SK-N-SH (cell line): Measurements from ENCODE around the gene EVC. TPM values are rescaled to one million over a fixed set of nuclear protein-coding genes. Genes with fewer than 3 reads are reported as not detected.

Source experiments
- CTCF ChIA-PET: fragments of 300-600, 350-600 bp; formaldehyde crosslinking; extraction: SDS; loops from one replicate; lab custom pipeline; 2021; lab: Yijun Ruan, JAX
- POLR2A ChIA-PET: fragments of 350-600 bp; sonication (Branson Sonifier 250); formaldehyde crosslinking; extraction: SDS; loops from one replicate; lab custom pipeline; 2020; ENCODE audit warnings: antibody characterized with exemption, inconsistent platforms; lab: Yijun Ruan, JAX
- DNase-seq: peaks from one replicate; pipeline ENCODE4 v3.0.0; 2012
- H2AFZ ChIP-seq: fragments of 200-600 bp; sonication (generic); 2 replicates; pipeline ENCODE4 v1.8.1; 2016; ENCODE audit warnings: antibody characterized with exemption, mild to moderate bottlenecking, low read depth
- H3F3A ChIP-seq: fragments of 200-600 bp; sonication (generic); replicated peaks from 2 replicates; pipeline ENCODE3; 2016; ENCODE audit warnings: antibody characterized with exemption, mild to moderate bottlenecking; ENCODE audit not compliant: insufficient read depth
- H3K27ac ChIP-seq, 2 experiments: fragments of 200-500 bp in 1 of 2; fragments of 200-600 bp in 1 of 2; sonication (Bioruptor generic) in 1 of 2; sonication (generic), shearing (Covaris generic) in 1 of 2; 2 replicates each; pipeline versions ENCODE4 v1.5.1 to v1.6.1; 2014 to 2016; ENCODE audit warnings: low read depth in 2 of 2, inconsistent platforms in 1 of 2, low read length in 1 of 2, mild to moderate bottlenecking in 1 of 2, mixed read lengths in 1 of 2
- H3K27me3 ChIP-seq: fragments of 200-600 bp; sonication (generic), shearing (Covaris generic); 2 replicates; pipeline ENCODE4 v1.6.1; 2016; ENCODE audit warnings: mixed run types; ENCODE audit not compliant: insufficient read depth
- H3K36me3 ChIP-seq, 2 experiments: fragments of 200-500 bp in 1 of 2; fragments of 200-600 bp in 1 of 2; sonication (Bioruptor generic) in 1 of 2; sonication (generic) in 1 of 2; replicated peaks in 1 of 2; 2 replicates each; pipeline versions ENCODE3 to v1.5.1; 2014 to 2016; ENCODE audit warnings: low read length in 1 of 2, mild to moderate bottlenecking in 1 of 2; ENCODE audit not compliant: insufficient read depth in 2 of 2, control insufficient read depth in 1 of 2
- H3K4me1 ChIP-seq, 2 experiments: fragments of 200-500 bp in 1 of 2; fragments of 200-600 bp in 1 of 2; sonication (Bioruptor generic) in 1 of 2; sonication (generic), shearing (Covaris generic) in 1 of 2; 2 replicates each; pipeline versions ENCODE4 v1.5.1 to v1.6.1; 2014 to 2016; ENCODE audit warnings: low read depth in 1 of 2, low read length in 1 of 2, mixed run types in 1 of 2; ENCODE audit not compliant: insufficient read depth in 2 of 2, control insufficient read depth in 1 of 2
- H3K4me2 ChIP-seq: fragments of 200-600 bp; sonication (generic), shearing (Covaris generic); 2 replicates; pipeline ENCODE4 v1.6.1; 2017; ENCODE audit warnings: mixed run types
- H3K4me3 ChIP-seq, 2 experiments: fragments of 200-500 bp in 1 of 2; fragments of 200-600 bp in 1 of 2; sonication (Bioruptor generic) in 1 of 2; sonication (generic), shearing (Covaris generic) in 1 of 2; 2 replicates each; pipeline versions ENCODE4 v1.5.1 to v1.8.1; 2014 to 2016; ENCODE audit warnings: low read depth in 2 of 2, inconsistent platforms in 1 of 2, low read length in 1 of 2, mild to moderate bottlenecking in 1 of 2, mixed read lengths in 1 of 2, moderate library complexity in 1 of 2
- H3K79me2 ChIP-seq: fragments of 200-600 bp; sonication (generic); 2 replicates; pipeline ENCODE4 v1.8.1; 2017; ENCODE audit warnings: mild to moderate bottlenecking; ENCODE audit not compliant: insufficient read depth
- H3K9ac ChIP-seq: fragments of 200-600 bp; sonication (generic); 2 replicates; pipeline ENCODE4 v1.6.1; 2017; ENCODE audit warnings: mixed run types
- H3K9me2 ChIP-seq: fragments of 200-600 bp; sonication (generic); 2 replicates; pipeline ENCODE4 v1.6.1; 2017; ENCODE audit warnings: mixed run types
- H3K9me3 ChIP-seq: fragments of 200-600 bp; sonication (generic); 2 replicates; pipeline ENCODE4 v1.6.1; 2017; ENCODE audit warnings: mixed run types, mild to moderate bottlenecking, moderate library complexity
- H4K20me1 ChIP-seq: fragments of 200-600 bp; sonication (generic); 2 replicates; pipeline ENCODE4 v1.6.1; 2017; ENCODE audit warnings: mild to moderate bottlenecking, mixed run types; ENCODE audit not compliant: insufficient read depth
- CHD2 ChIP-seq: fragments of 150-350 bp; IDR thresholded peaks from 2 replicates; pipeline ENCODE4 v1.6.1; 2018; ENCODE audit warnings: low read length; ENCODE audit not compliant: partially characterized antibody
- ELF1 ChIP-seq: IDR thresholded peaks from 2 replicates; pipeline ENCODE4 v1.4.0; 2012
- FOXJ3 ChIP-seq: sonication (generic); formaldehyde crosslinking; IDR thresholded peaks from 2 replicates; pipeline ENCODE4 v1.5.1; 2020; ENCODE audit warnings: mild to moderate bottlenecking, missing genetic modification reagents
- JUND ChIP-seq: IDR thresholded peaks from 2 replicates; pipeline ENCODE4 v1.4.0; 2012
- RXRA ChIP-seq: IDR thresholded peaks from 2 replicates; pipeline ENCODE4 v1.4.0; 2012; ENCODE audit warnings: low read depth, mild to moderate bottlenecking, borderline replicate concordance
- SIN3A ChIP-seq: IDR thresholded peaks from 2 replicates; pipeline ENCODE4 v1.6.1; 2012; ENCODE audit warnings: low read depth, mild to moderate bottlenecking, low read length, moderate library complexity, borderline replicate concordance
- TEAD4 ChIP-seq: IDR thresholded peaks from 2 replicates; pipeline ENCODE4 v1.4.0; 2012; ENCODE audit warnings: mild to moderate bottlenecking, borderline replicate concordance; ENCODE audit not compliant: insufficient read depth
- WGBS: methylation state at CpG from one replicate; pipeline ENCODE4 v1.1.6; 2017; ENCODE audit warnings: low lambda C conversion rate; 5-methylcytosine and 5-hydroxymethylcytosine counted together
- polyA plus RNA-seq, 3 experiments: library from polyadenylated mRNA; depleted of rRNA; stranded (reverse); fragments of >200 nt; gene quantifications; 2 replicates each; pipeline ENCODE4 v1.2.3, GENCODE V29; 2012
- TF ChIP-seq, protein P1 (sequence below): IDR thresholded peaks from 2 replicates; pipeline ENCODE4 v1.4.0; 2012; ENCODE audit warnings: low read depth, borderline replicate concordance

The EVC gene
- polyA plus RNA-seq, 1 of the 3 experiments (the other 2 are of a cell fraction) = 3.8 TPM

DNA sequence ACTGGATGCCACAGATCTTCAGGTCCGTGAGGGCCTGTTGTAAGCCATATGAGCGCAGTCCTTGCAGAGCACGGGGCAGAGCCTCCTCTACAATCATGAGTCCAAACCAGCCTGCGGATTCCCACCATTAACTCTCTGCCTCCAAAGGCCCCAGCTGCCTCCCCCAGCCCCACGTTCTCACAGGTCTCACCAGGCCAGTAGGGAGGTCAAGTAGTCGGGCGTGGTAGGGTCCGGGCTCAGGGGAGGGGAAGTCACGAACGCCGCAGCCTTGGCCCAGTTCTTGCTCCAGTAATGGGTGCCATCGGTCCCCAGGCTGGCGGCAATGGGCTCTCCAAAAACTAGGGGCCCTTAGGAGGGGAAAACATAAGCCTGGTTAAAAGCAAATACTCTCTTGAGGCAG is 128.3 kb downstream of the EVC start:
- Histone ChIP-seq H3K27me3 (no peaks in the 10 kb centered on the region), H3K9me2 (no peaks in the 10 kb centered on the region), H2AFZ (no peak overlapping the region), H3K36me3 (no peaks in the 10 kb centered on the region), H3K79me2 (no peaks in the 10 kb centered on the region), H3K4me1 (peaks cover 0 to 3% of the 10 kb centered on the region in 2 experiments; a peak in 1 of 4 replicates), H4K20me1 (no peaks in the 10 kb centered on the region), H3K4me3 (no peak overlapping the region), H3K9me3 (no peaks in the 10 kb centered on the region), H3F3A (no peaks in the 10 kb centered on the region), H3K4me2 (no peak overlapping the region), H3K27ac (no peak overlapping the region; a peak in 1 of 4 replicates), H3K9ac (no peak overlapping the region)
- 84% methylated on average over 12 of the region's 13 CpGs for whole genome bisulfite sequencing
- ChIA-PET POLR2A (no interaction called here), CTCF (interaction anchor here (1.4 kb wide), 1 partner anchor 27 kb away, joined by 3 read pairs; no protein-coding TSS in a partner anchor)
- no peak for DNase-seq
- TF ChIP-seq, protein P1, sequence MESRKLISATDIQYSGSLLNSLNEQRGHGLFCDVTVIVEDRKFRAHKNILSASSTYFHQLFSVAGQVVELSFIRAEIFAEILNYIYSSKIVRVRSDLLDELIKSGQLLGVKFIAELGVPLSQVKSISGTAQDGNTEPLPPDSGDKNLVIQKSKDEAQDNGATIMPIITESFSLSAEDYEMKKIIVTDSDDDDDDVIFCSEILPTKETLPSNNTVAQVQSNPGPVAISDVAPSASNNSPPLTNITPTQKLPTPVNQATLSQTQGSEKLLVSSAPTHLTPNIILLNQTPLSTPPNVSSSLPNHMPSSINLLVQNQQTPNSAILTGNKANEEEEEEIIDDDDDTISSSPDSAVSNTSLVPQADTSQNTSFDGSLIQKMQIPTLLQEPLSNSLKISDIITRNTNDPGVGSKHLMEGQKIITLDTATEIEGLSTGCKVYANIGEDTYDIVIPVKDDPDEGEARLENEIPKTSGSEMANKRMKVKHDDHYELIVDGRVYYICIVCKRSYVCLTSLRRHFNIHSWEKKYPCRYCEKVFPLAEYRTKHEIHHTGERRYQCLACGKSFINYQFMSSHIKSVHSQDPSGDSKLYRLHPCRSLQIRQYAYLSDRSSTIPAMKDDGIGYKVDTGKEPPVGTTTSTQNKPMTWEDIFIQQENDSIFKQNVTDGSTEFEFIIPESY = no peak
- TF ChIP-seq ELF1 (no peak), SIN3A (no peak)

DNA sequence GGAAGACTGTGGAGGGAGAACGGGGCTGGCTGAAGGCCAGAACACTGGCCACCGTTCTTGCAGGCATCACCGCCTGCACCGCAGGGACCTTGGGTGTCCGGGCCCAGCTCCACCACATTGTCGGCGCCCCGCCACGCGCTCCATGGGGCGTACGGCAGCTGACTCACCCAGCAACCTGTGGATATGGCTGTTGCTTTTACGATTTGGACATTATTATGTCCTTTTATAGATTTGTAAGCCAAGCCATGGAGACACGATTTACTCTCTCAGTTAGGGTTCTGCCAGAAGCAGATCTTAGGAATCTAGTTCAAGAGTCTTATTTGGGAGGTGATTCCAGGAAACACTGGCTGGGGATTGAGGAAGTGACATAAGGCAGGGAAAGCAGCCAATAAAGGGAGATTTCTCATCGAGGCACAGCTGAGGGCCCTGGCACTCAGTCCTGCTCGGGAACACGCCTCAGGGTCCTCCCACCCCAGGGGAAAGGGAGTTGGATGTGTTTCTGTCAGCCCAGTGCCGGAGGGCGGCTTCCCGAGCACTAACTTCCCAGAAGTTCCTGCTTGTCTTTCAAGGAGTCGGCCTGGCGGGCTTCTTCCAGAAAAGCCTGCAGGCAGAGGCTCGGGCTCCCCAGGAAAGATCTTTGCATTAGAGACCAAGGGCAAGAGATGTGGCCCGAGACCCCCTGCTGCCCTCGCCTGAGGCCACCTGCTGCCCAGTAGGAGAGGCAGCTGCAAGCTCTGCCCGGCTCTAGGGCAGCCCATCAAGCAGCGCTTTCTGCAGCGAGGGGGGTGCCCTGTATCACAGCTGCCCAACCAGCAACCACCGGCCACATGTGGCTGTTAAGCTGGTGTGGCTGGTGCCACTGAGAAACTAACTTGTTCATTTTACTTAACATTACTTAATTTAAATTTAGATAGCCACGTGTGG is 129.0 kb downstream of the EVC start:
- H3K27ac ChIP-seq = no peak overlapping the region
- no peaks in the 10 kb centered on the region for H3K79me2 ChIP-seq
- POLR2A ChIA-PET = no interaction called here
- H3K27me3 ChIP-seq = no peaks in the 10 kb centered on the region
- no peak for TF ChIP-seq ELF1
- TF ChIP-seq, protein P1 = no peak
- no peak for TF ChIP-seq CHD2
- no peak for TF ChIP-seq JUND
- no peak for TF ChIP-seq RXRA
- no peak for TF ChIP-seq TEAD4
- no peak for TF ChIP-seq FOXJ3 (CRISPR knock-in tag)
- no peaks in the 10 kb centered on the region for H3F3A ChIP-seq
- H4K20me1 ChIP-seq = no peaks in the 10 kb centered on the region
- H3K9me3 ChIP-seq = no peaks in the 10 kb centered on the region
- WGBS = 75% methylated on average over 24 of the region's 30 CpGs
- no peaks in the 10 kb centered on the region for H3K9me2 ChIP-seq
- H3K4me3 ChIP-seq = no peak overlapping the region
- CTCF ChIA-PET = interaction anchor here (1.2 to 1.3 kb wide), 2 partner anchors 27 to 47 kb away, joined by 4 read pairs; no protein-coding TSS in a partner anchor
- H3K4me1 ChIP-seq = peaks cover 0 to 3% of the 10 kb centered on the region in 2 experiments; a peak in 1 of 4 replicates
- no peaks in the 10 kb centered on the region for H3K36me3 ChIP-seq
- H3K9ac ChIP-seq = no peak overlapping the region
- no peak overlapping the region for H2AFZ ChIP-seq
- DNase-seq = no peak
- no peak overlapping the region for H3K4me2 ChIP-seq
